Loucy (cell line): ENCODE results near the gene GRB14.

ENCODE experiments used
- CTCF ChIP-seq: fragments of 200-600 bp; sonication (generic); conservative IDR thresholded peaks from 2 replicates; pipeline ENCODE4 v1.5.1; 2014; ENCODE audit warnings: mild to moderate bottlenecking, antibody characterized with exemption, low read length
- EZH2phosphoT487 ChIP-seq: fragments of 200-600 bp; IDR thresholded peaks from 2 replicates; pipeline ENCODE4 v1.6.1; 2018; ENCODE audit warnings: antibody characterized with exemption, mild to moderate bottlenecking, moderate library complexity, borderline replicate concordance

GRCh38 chr2:164554487-164554886 is 66.8 kb downstream of the GRB14 start:
- TF ChIP-seq CTCF: no peak
- TF ChIP-seq EZH2phosphoT487: no peak
